Spleen (tissue), 11 donors: Measurements from ENCODE around the gene IGSF21. TPM values are rescaled to one million over a fixed set of nuclear protein-coding genes. Genes with fewer than 3 reads are reported as not detected.
A peak's percentile ranks its signal among the peaks of the same experiment; 100 is the strongest.

ENCODE experiments used
- DNase-seq: peaks from one replicate; pipeline ENCODE4 v3.0.0-alpha.2; 2020
- H3K27ac ChIP-seq, 8 donors: fragments of 200-600 bp; sonication (generic) in 7 of 8; 1 replicate in 4 of 8; 2 replicates in 4 of 8; pipeline versions ENCODE4 v1.5.0 to v1.8.0; 2016 to 2021; ENCODE audit warnings: inconsistent platforms in 4 of 8, mild to moderate bottlenecking in 4 of 8, moderate library complexity in 1 of 8
- H3K27me3 ChIP-seq, 7 donors: fragments of 200-600 bp; sonication (generic) in 6 of 7; replicated peaks in 1 of 7; 1 replicate in 4 of 7; 2 replicates in 3 of 7; pipeline versions ENCODE4 v1.5.0 to v1.8.0; 2016 to 2021; ENCODE audit warnings: inconsistent platforms in 3 of 7, mild to moderate bottlenecking in 1 of 7
- H3K36me3 ChIP-seq, 6 donors: fragments of 200-600 bp; sonication (generic) in 5 of 6; 1 replicate in 4 of 6; 2 replicates in 2 of 6; pipeline versions ENCODE4 v1.5.0 to v1.8.0; 2016 to 2021; ENCODE audit warnings: inconsistent platforms in 2 of 6
- H3K4me1 ChIP-seq, 6 donors: fragments of 200-600 bp; sonication (generic) in 5 of 6; 1 replicate in 3 of 6; 2 replicates in 3 of 6; pipeline versions ENCODE4 v1.5.0 to v1.8.0; 2016 to 2021; ENCODE audit warnings: inconsistent platforms in 3 of 6
- H3K4me3 ChIP-seq, 8 donors: fragments of 200-600 bp; sonication (generic) in 7 of 8; 1 replicate in 4 of 8; 2 replicates in 4 of 8; pipeline versions ENCODE4 v1.5.0 to v1.8.0; 2016 to 2021; ENCODE audit warnings: inconsistent platforms in 4 of 8, mild to moderate bottlenecking in 4 of 8, moderate library complexity in 2 of 8
- H3K9me3 ChIP-seq, 8 donors: fragments of 200-600 bp; sonication (generic) in 7 of 8; 1 replicate in 4 of 8; 2 replicates in 4 of 8; pipeline versions ENCODE4 v1.5.0 to v1.8.0; 2016 to 2021; ENCODE audit warnings: inconsistent platforms in 4 of 8
- CTCF ChIP-seq, 11 experiments: fragments of 200-600 bp in 7 of 11; fragments of 450-650 bp in 4 of 11; sonication (generic) in 4 of 11; IDR thresholded peaks in 8 of 11; conservative IDR thresholded peaks in 3 of 11; 1 replicate in 7 of 11; 2 replicates in 4 of 11; pipeline versions ENCODE4 v1.4.0 to v1.8.0; 2016 to 2021; ENCODE audit warnings: antibody characterized with exemption in 11 of 11, inconsistent platforms in 4 of 11, mild to moderate bottlenecking in 1 of 11
- POLR2A ChIP-seq, 3 donors: fragments of 450-650 bp; IDR thresholded peaks; one replicate each; pipeline ENCODE4 v1.5.1; 2017; ENCODE audit warnings: antibody characterized with exemption in 3 of 3, mild to moderate bottlenecking in 1 of 3
- POLR2AphosphoS5 ChIP-seq, 3 donors: sonication (generic); formaldehyde crosslinking; IDR thresholded peaks; one replicate each; pipeline ENCODE4 v1.5.1; 2017; ENCODE audit warnings: antibody characterized with exemption in 3 of 3
- WGBS, 5 donors: extraction: QIAGEN DNeasy Blood & Tissue Kit in 3 of 5; methylation state at CpG; one replicate each; pipeline versions ENCODE4 v1.1.5 to v1.1.7; 2013 to 2018; 5-methylcytosine and 5-hydroxymethylcytosine counted together
- intact Hi-C: fragments of 100-400 bp; cut with DNase I; formaldehyde crosslinking; loops from one replicate; pipeline ENCODE4 v1.15.0; 2023; ENCODE audit warnings: low total_unique reads
- polyA plus RNA-seq, 3 donors: library from polyadenylated mRNA; stranded (reverse); fragments of 200-250 nt; gene quantifications; one replicate each; pipeline ENCODE4 v1.2.1, GENCODE V29; 2013
- total RNA-seq, 7 donors: library from RNA; depleted of rRNA in 3 of 7; stranded (reverse); fragments of >200 nt in 3 of 7; fragmentation: NEBNext Ultra II Directional in 4 of 7; extraction: Animal tissue kit (Norgen Biotek cat#: 25700) in 4 of 7; gene quantifications; one replicate each; pipeline versions ENCODE4 v1.1.0 to v1.2.1, GENCODE V29; 2016 to 2021
- donor health status: healthy with polysubstance abuse.
- donor health status: DM: no; HTN: no; CAD: no; lungs with moderate emphysema.
- donor health status: DM: no; HTN: no; CAD: no.
- donor health status: Bipolar disorder and iron deficiency.
- donor health status: healthy.
- donor health status: DM: no; HTN: no; CAD: no.
- donor health status: DM: yes; HTN: yes; CAD: no.

The IGSF21 gene
- total and polyA plus RNA-seq, 10 donors, result 1.6 to 35.0 (median 20.6) TPM

- Histone ChIP-seq H3K4me1 (no peaks in the 10 kb centered on the region), H3K36me3 (no peaks in the 10 kb centered on the region), H3K9me3 (no peaks in the 10 kb centered on the region), H3K27ac (no peak overlapping the region), H3K4me3 (no peak overlapping the region), H3K27me3 (peaks cover 0 to 60% (median 5%) of the 10 kb centered on the region in 7 donors)
- intact Hi-C loops, result no loop called here
- no peak for DNase-seq
- WGBS, 5 donors, result 62 to 76% (median 68%) methylated on average over 6 of the region's 6 CpGs
- TF ChIP-seq CTCF (IDR thresholded peaks at IDR 0.05 in 8 of 11, conservative IDR thresholded peaks at IDR 0.05 in 3 of 11) (no peak), POLR2A (IDR thresholded peaks at IDR 0.05) (no peak)
Measured at GRCh38 chr1:18134324-18135046, 26.9 kb downstream of the IGSF21 start.

GRCh38 chr1:18137759-18138345 lies 30.3 kb downstream of the IGSF21 start:
- Histone ChIP-seq H3K27ac (no peak overlapping the region), H3K4me1 (no peaks in the 10 kb centered on the region), H3K4me3 (no peak overlapping the region), H3K27me3 (peaks cover 0 to 68% (median 5%) of the 10 kb centered on the region in 7 donors), H3K9me3 (no peaks in the 10 kb centered on the region), H3K36me3 (no peaks in the 10 kb centered on the region)
- 65 to 74% (median 69%) methylated on average over 8 of the region's 8 CpGs for WGBS, 5 donors
- intact Hi-C loops, result no loop called here
- no peak for TF ChIP-seq CTCF (IDR thresholded peaks at IDR 0.05 in 8 of 11, conservative IDR thresholded peaks at IDR 0.05 in 3 of 11)
- no peak for TF ChIP-seq POLR2A (IDR thresholded peaks at IDR 0.05)
- TF ChIP-seq POLR2AphosphoS5 (IDR thresholded peaks at IDR 0.05), result no peak
- DNase-seq, result no peak

DNA sequence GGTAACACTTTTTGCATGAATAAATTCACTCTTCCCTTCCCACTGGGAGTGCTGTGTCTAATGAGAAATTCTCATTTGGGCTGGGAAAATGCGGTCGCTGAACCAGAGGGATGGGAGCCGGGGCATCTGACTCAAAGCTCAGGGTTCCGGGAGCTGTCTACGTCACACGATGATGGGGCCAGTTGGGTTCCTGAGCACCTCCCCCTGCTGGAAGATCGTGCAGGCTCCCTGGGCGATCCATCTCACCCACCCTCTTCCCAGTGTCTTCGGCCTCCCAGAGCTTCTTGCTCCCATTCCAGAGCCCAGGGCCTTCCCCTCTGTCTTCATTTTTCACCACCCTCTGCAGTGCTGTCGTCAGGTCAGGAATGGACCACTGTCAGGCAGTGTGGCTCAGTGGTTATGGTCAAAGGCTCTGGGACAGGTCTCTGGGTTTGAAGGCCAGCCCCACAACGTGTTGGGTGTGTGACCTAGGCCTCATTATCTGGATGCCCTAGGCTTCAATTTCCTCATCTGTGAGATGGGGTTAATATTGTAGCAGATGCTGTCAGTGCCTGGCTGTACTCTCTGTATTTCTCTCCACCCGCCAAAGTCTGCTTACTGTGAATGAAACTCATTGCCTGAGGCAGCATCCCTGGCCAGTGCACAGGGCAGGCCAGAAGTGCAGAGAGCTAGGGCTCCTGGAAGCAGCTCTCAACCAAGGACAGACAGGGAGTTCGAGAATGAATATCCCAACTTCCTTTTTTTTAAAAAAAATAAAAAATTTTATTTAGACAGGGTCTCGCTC lies 31.8 kb downstream of the IGSF21 start:
- H3K9me3 ChIP-seq, result no peaks in the 10 kb centered on the region
- no peaks in the 10 kb centered on the region for H3K36me3 ChIP-seq
- 52 to 71% (median 60%) methylated on average over 13 to 14 of the region's 14 CpGs for WGBS, 5 donors
- intact Hi-C loops, result no loop called here
- no peak overlapping the region for H3K4me3 ChIP-seq
- TF ChIP-seq CTCF (IDR thresholded peaks at IDR 0.05 in 8 of 11, conservative IDR thresholded peaks at IDR 0.05 in 3 of 11), result no peak
- no peak for TF ChIP-seq POLR2A (IDR thresholded peaks at IDR 0.05)
- no peak for TF ChIP-seq POLR2AphosphoS5 (IDR thresholded peaks at IDR 0.05)
- peak; percentile 6 for DNase-seq
- no peak overlapping the region for H3K27ac ChIP-seq
- H3K4me1 ChIP-seq, result no peaks in the 10 kb centered on the region
- peaks cover 0 to 62% (median 0%) of the 10 kb centered on the region in 7 donors for H3K27me3 ChIP-seq

DNA sequence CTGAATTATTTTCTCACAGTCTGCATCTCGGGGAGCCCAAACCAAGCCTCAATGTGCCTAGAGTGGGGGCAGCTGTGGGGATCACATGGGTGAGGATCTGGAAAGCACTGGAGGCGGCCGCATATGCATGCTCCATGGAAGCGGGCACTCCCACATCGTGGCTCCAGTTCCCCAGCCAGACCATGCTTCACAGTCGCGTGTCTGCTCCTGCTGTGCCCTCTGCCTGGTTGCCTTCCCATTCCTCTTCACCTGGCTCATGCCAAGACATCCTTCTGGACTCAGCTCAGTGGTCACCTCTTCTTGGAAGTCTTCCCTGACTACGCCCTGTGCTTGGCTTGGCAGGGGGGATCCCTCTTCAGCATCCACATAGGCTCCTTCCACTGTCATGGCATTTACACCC lies 32.8 kb downstream of the IGSF21 start:
- Histone ChIP-seq H3K27me3 (peaks cover 0 to 58% (median 0%) of the 10 kb centered on the region in 7 donors), H3K9me3 (no peaks in the 10 kb centered on the region), H3K4me1 (no peaks in the 10 kb centered on the region), H3K36me3 (no peaks in the 10 kb centered on the region), H3K4me3 (no peak overlapping the region), H3K27ac (no peak overlapping the region)
- peak; percentile 44 for DNase-seq
- TF ChIP-seq POLR2A (IDR thresholded peaks at IDR 0.05) (no peak), CTCF (IDR thresholded peaks at IDR 0.05 in 8 of 11, conservative IDR thresholded peaks at IDR 0.05 in 3 of 11) (no peak), POLR2AphosphoS5 (IDR thresholded peaks at IDR 0.05) (no peak)
- intact Hi-C loops, result no loop called here
- 62 to 74% (median 71%) methylated on average over 6 to 8 of the region's 8 CpGs for WGBS, 5 donors
